T-helper 2 cell treated with Interferon-gamma antibody and Interleukin-4, amounts not matched to agents 5 μg/mL and 100 μg/mL, for 36 hours (primary cell): ENCODE data around the gene PATL1.
"Not testable (repeated sequence)": the region's sequence is repeated elsewhere in the genome, so short reads cannot be mapped to it uniquely, and the experiment has no call there.

ENCODE experiments used
- DNase-seq: peaks from one replicate; pipeline ENCODE4 v3.0.0; 2021; ENCODE audit warnings: low spot score
- H3K27ac Mint-ChIP-seq: one replicate; pipeline ENCODE4 v1.8.0; 2021; ENCODE audit warnings: mild to moderate bottlenecking, mixed read lengths
- H3K27me3 Mint-ChIP-seq: one replicate; pipeline ENCODE4 v1.8.0; 2021; ENCODE audit warnings: low read depth, mixed read lengths
- H3K36me3 Mint-ChIP-seq: one replicate; pipeline ENCODE4 v1.8.0; 2021; ENCODE audit warnings: low read depth, mixed read lengths
- H3K4me1 Mint-ChIP-seq: one replicate; pipeline ENCODE4 v1.8.0; 2021; ENCODE audit warnings: low read depth, mixed read lengths
- H3K4me3 Mint-ChIP-seq: one replicate; pipeline ENCODE4 v1.8.0; 2022; ENCODE audit warnings: mild to moderate bottlenecking, moderate library complexity, mixed read lengths
- H3K9me3 Mint-ChIP-seq: one replicate; pipeline ENCODE4 v1.8.0; 2021; ENCODE audit warnings: mixed read lengths

Gene PATL1

GRCh38 chr11:59689015-59689414 lies 20.2 kb upstream of the PATL1 start:
- H3K36me3 Mint-ChIP-seq: no peaks in the 10 kb centered on the region
- peaks cover 25% of the 10 kb centered on the region for H3K27me3 Mint-ChIP-seq
- peaks cover 11% of the 10 kb centered on the region for H3K9me3 Mint-ChIP-seq
- no peak for DNase-seq
- H3K27ac Mint-ChIP-seq: no peak overlapping the region
- no peak overlapping the region for H3K4me3 Mint-ChIP-seq
- no peaks in the 10 kb centered on the region for H3K4me1 Mint-ChIP-seq

- DNase-seq: not testable (repeated sequence)
Measured at GRCh38 chr11:59681260-59681725, 12.5 kb upstream of the PATL1 start.

GRCh38 chr11:59680287-59681154 lies 11.7 kb upstream of the PATL1 start:
- H3K27ac Mint-ChIP-seq: no peak overlapping the region
- no peaks in the 10 kb centered on the region for H3K36me3 Mint-ChIP-seq

More at GRCh38 chr11:59681260-59681725, 12.5 kb upstream of the PATL1 start:
- not testable (repeated sequence) for H3K4me3 Mint-ChIP-seq, H3K36me3 Mint-ChIP-seq, H3K27ac Mint-ChIP-seq, H3K9me3 Mint-ChIP-seq, H3K4me1 Mint-ChIP-seq
- peaks cover 22% of the 10 kb centered on the region for H3K27me3 Mint-ChIP-seq

GRCh38 chr11:59679347-59679746 lies 10.5 kb upstream of the PATL1 start:
- Mint-ChIP-seq H3K4me1 (no peaks in the 10 kb centered on the region), H3K9me3 (no peaks in the 10 kb centered on the region), H3K4me3 (no peak overlapping the region), H3K36me3 (no peaks in the 10 kb centered on the region), H3K27ac (no peak overlapping the region), H3K27me3 (peaks cover 16% of the 10 kb centered on the region)
- DNase-seq: no peak

More at GRCh38 chr11:59680287-59681154, 11.7 kb upstream of the PATL1 start:
- DNase-seq: peak; percentile 40
- H3K27me3 Mint-ChIP-seq: peaks cover 18% of the 10 kb centered on the region
- no peaks in the 10 kb centered on the region for H3K9me3 Mint-ChIP-seq
- no peak overlapping the region for H3K4me3 Mint-ChIP-seq
- H3K4me1 Mint-ChIP-seq: no peaks in the 10 kb centered on the region

GRCh38 chr11:59678813-59679165 lies 10.0 kb upstream of the PATL1 start:
- H3K4me3 Mint-ChIP-seq: no peak overlapping the region
- no peaks in the 10 kb centered on the region for H3K36me3 Mint-ChIP-seq
- H3K9me3 Mint-ChIP-seq: no peaks in the 10 kb centered on the region
- no peaks in the 10 kb centered on the region for H3K4me1 Mint-ChIP-seq
- no peak overlapping the region for H3K27ac Mint-ChIP-seq
- no peak for DNase-seq
- H3K27me3 Mint-ChIP-seq: peaks cover 10% of the 10 kb centered on the region

- Mint-ChIP-seq H3K4me3 (no peak overlapping the region), H3K9me3 (no peaks in the 10 kb centered on the region), H3K4me1 (no peaks in the 10 kb centered on the region), H3K27me3 (peaks cover 7% of the 10 kb centered on the region), H3K36me3 (no peaks in the 10 kb centered on the region), H3K27ac (no peak overlapping the region)
- no peak for DNase-seq
Measured at GRCh38 chr11:59678118-59678812, 9.4 kb upstream of the PATL1 start.

GRCh38 chr11:59676205-59676604 lies 7.4 kb upstream of the PATL1 start:
- Mint-ChIP-seq H3K36me3 (no peaks in the 10 kb centered on the region), H3K27ac (no peak overlapping the region), H3K27me3 (no peaks in the 10 kb centered on the region), H3K4me1 (no peaks in the 10 kb centered on the region), H3K4me3 (no peak overlapping the region), H3K9me3 (no peaks in the 10 kb centered on the region)
- DNase-seq: no peak

- Mint-ChIP-seq H3K36me3 (no peaks in the 10 kb centered on the region), H3K27me3 (no peaks in the 10 kb centered on the region), H3K4me1 (peaks cover 6% of the 10 kb centered on the region), H3K27ac (no peak overlapping the region), H3K4me3 (no peak overlapping the region), H3K9me3 (no peaks in the 10 kb centered on the region)
- no peak for DNase-seq
Measured at GRCh38 chr11:59674291-59674690, 5.5 kb upstream of the PATL1 start.

- no peak overlapping the region for H3K4me3 Mint-ChIP-seq
- peaks cover 6% of the 10 kb centered on the region for H3K4me1 Mint-ChIP-seq
- no peak overlapping the region for H3K27ac Mint-ChIP-seq
- H3K36me3 Mint-ChIP-seq: no peaks in the 10 kb centered on the region
- no peaks in the 10 kb centered on the region for H3K9me3 Mint-ChIP-seq
- H3K27me3 Mint-ChIP-seq: no peaks in the 10 kb centered on the region
- no peak for DNase-seq
Measured at GRCh38 chr11:59673291-59673690, 4.5 kb upstream of the PATL1 start.

GRCh38 chr11:59671471-59671870 lies 2.6 kb upstream of the PATL1 start:
- Mint-ChIP-seq H3K4me1 (peaks cover 22% of the 10 kb centered on the region), H3K27me3 (no peaks in the 10 kb centered on the region), H3K27ac (no peak overlapping the region), H3K36me3 (peaks cover 7% of the 10 kb centered on the region), H3K4me3 (no peak overlapping the region), H3K9me3 (no peaks in the 10 kb centered on the region)
- DNase-seq: no peak

GRCh38 chr11:59669611-59670009 lies 773 bp upstream of the PATL1 start:
- no peak for DNase-seq
- Mint-ChIP-seq H3K4me3 (peak overlapping the region; percentile 94), H3K36me3 (peaks cover 23% of the 10 kb centered on the region), H3K27ac (peak overlapping the region; percentile 97), H3K9me3 (no peaks in the 10 kb centered on the region), H3K4me1 (peaks cover 31% of the 10 kb centered on the region), H3K27me3 (no peaks in the 10 kb centered on the region)

- Mint-ChIP-seq H3K4me3 (peak overlapping the region; percentile 89), H3K27ac (peak overlapping the region; percentile 89), H3K36me3 (peaks cover 28% of the 10 kb centered on the region), H3K27me3 (no peaks in the 10 kb centered on the region), H3K9me3 (no peaks in the 10 kb centered on the region), H3K4me1 (peaks cover 33% of the 10 kb centered on the region)
- DNase-seq: peak; percentile 40
Measured at GRCh38 chr11:59668188-59668949, 468 bp downstream of the PATL1 start.

GRCh38 chr11:59667812-59668187 lies 1.0 kb downstream of the PATL1 start:
- DNase-seq: no peak
- H3K27me3 Mint-ChIP-seq: no peaks in the 10 kb centered on the region
- peaks cover 37% of the 10 kb centered on the region for H3K4me1 Mint-ChIP-seq
- peaks cover 33% of the 10 kb centered on the region for H3K36me3 Mint-ChIP-seq
- peak overlapping the region; percentile 89 for H3K4me3 Mint-ChIP-seq
- peak overlapping the region; percentile 89 for H3K27ac Mint-ChIP-seq
- H3K9me3 Mint-ChIP-seq: no peaks in the 10 kb centered on the region

- Mint-ChIP-seq H3K36me3 (peaks cover 33% of the 10 kb centered on the region), H3K27ac (peak overlapping the region; percentile 16), H3K4me1 (peaks cover 40% of the 10 kb centered on the region), H3K27me3 (no peaks in the 10 kb centered on the region), H3K9me3 (no peaks in the 10 kb centered on the region), H3K4me3 (peak overlapping the region; percentile 89)
- no peak for DNase-seq
Measured at GRCh38 chr11:59666969-59667368, 1.9 kb downstream of the PATL1 start.
